GM12878 (cell line): Measurements from ENCODE around the gene DAO. TPM values are rescaled to one million over a fixed set of nuclear protein-coding genes. Genes with fewer than 3 reads are reported as not detected.

Source experiments
- ATAC-seq: fragments of 200-7000 bp; cut with Tn5 transposase; 3 replicates; pipeline ENCODE4 v1.9.1; 2020; ENCODE audit warnings: mild to moderate bottlenecking, moderate library complexity
- BruUV-seq: library from RNA; stranded (reverse); fragments of 400-500 nt; replicated peaks from 2 replicates; lab custom pipeline; 2021; lab: Mats Ljungman, UMichigan
- CTCF ChIA-PET: fragments of 300-600 bp; sonication (Branson Sonifier 250); formaldehyde crosslinking; extraction: SDS; loops from one replicate; lab custom pipeline; 2021; ENCODE audit warnings: inconsistent platforms; lab: Yijun Ruan, JAX
- POLR2A ChIA-PET: fragments of 350-600 bp; formaldehyde crosslinking; extraction: SDS; loops from one replicate; lab custom pipeline; 2021; ENCODE audit warnings: inconsistent platforms; lab: Charles Lee
- RAD21 ChIA-PET: fragments of 300-600 bp; sonication (Branson Sonifier 250); formaldehyde crosslinking; loops from one replicate; lab custom pipeline; 2023; ENCODE audit warnings: antibody characterized with exemption; ENCODE audit not compliant: unreplicated experiment; lab: Charles Lee
- SMC1A ChIA-PET: fragments of 300-600 bp; sonication (Branson Sonifier 250); formaldehyde crosslinking; loops from one replicate; lab custom pipeline; 2023; ENCODE audit not compliant: unreplicated experiment, uncharacterized antibody; lab: Charles Lee
- DNase-seq: peaks from one replicate; pipeline ENCODE4 v3.0.0-alpha.2; 2011; ENCODE audit warnings: low read depth, low spot score
- FAIRE-seq: peaks from 3 replicates; lab custom pipeline; 2011; peaks lifted over from hg19 to GRCh38; lab: Jason Lieb, UNC
- H2AFZ ChIP-seq: 2 replicates; pipeline ENCODE4 v1.6.0; 2011; ENCODE audit warnings: low read depth, low read length, control low read depth; ENCODE audit not compliant: control insufficient read depth
- H3K27ac ChIP-seq: 2 replicates; pipeline ENCODE4 v1.5.1; 2011; ENCODE audit warnings: control low read depth; ENCODE audit not compliant: control insufficient read depth, insufficient read depth
- H3K27me3 ChIP-seq, 2 experiments: replicated peaks in 1 of 2; 2 replicates each; pipeline versions ENCODE4 v1.6.0 to v1.6.1; 2011; ENCODE audit warnings: low read length in 1 of 2; ENCODE audit not compliant: control insufficient read depth in 2 of 2, insufficient read depth in 2 of 2
- H3K36me3 ChIP-seq, 2 experiments: 2 replicates each; pipeline ENCODE4 v1.5.1; 2011; ENCODE audit warnings: low read length in 1 of 2; ENCODE audit not compliant: control insufficient read depth in 2 of 2, insufficient read depth in 2 of 2
- H3K4me1 ChIP-seq: 2 replicates; pipeline ENCODE4 v1.6.1; 2011; ENCODE audit warnings: mild to moderate bottlenecking, low read length, moderate library complexity, mixed read lengths; ENCODE audit not compliant: control insufficient read depth, insufficient read depth
- H3K4me2 ChIP-seq: 2 replicates; pipeline ENCODE4 v1.6.0; 2011; ENCODE audit warnings: control low read depth; ENCODE audit not compliant: control insufficient read depth, insufficient read depth
- H3K4me3 ChIP-seq: fragments of 200-600 bp; sonication (generic); 2 replicates; pipeline ENCODE4 v1.5.1; 2016
- H3K79me2 ChIP-seq: 2 replicates; pipeline ENCODE4 v1.6.0; 2011; ENCODE audit warnings: low read length; ENCODE audit not compliant: control insufficient read depth, insufficient read depth
- H3K9ac ChIP-seq: 2 replicates; pipeline ENCODE4 v1.8.0; 2011; ENCODE audit warnings: low read length, control low read depth, mixed read lengths; ENCODE audit not compliant: control insufficient read depth, insufficient read depth
- H3K9me3 ChIP-seq: replicated peaks from 3 replicates; pipeline ENCODE4 v1.5.1; 2011; ENCODE audit warnings: mild to moderate bottlenecking, low read length; ENCODE audit not compliant: control insufficient read depth, insufficient read depth
- H4K20me1 ChIP-seq: 2 replicates; pipeline ENCODE4 v1.6.0; 2011; ENCODE audit not compliant: control insufficient read depth, insufficient read depth
- BACH1 ChIP-seq: fragments of 450-650 bp; IDR thresholded peaks from 2 replicates; pipeline ENCODE4 v1.6.1; 2017; ENCODE audit warnings: mild to moderate bottlenecking, borderline replicate concordance
- CHD2 ChIP-seq: IDR thresholded peaks from 2 replicates; pipeline ENCODE4 v1.6.1; 2011; ENCODE audit warnings: low read depth, low read length, improper control_type of control experiment, borderline replicate concordance
- CHD4 ChIP-seq: fragments of 200-600 bp; sonication (generic); IDR thresholded peaks from 2 replicates; pipeline ENCODE4 v1.6.1; 2016; ENCODE audit warnings: mild to moderate bottlenecking
- EP300 ChIP-seq, 2 experiments: fragments of 150-350 bp in 1 of 2; IDR thresholded peaks; 2 replicates each; pipeline ENCODE4 v1.6.1; 2011 to 2012; ENCODE audit warnings: low read depth in 2 of 2, low read length in 2 of 2, borderline replicate concordance in 1 of 2, improper control_type of control experiment in 1 of 2, inconsistent platforms in 1 of 2; ENCODE audit not compliant: control insufficient read depth in 1 of 2
- ETV6 ChIP-seq, 2 experiments: fragments of 450-650 bp in 1 of 2; IDR thresholded peaks in 1 of 2; conservative IDR thresholded peaks in 1 of 2; 2 replicates each; pipeline ENCODE4 v1.6.1; 2014; ENCODE audit warnings: antibody characterized with exemption in 1 of 2, borderline replicate concordance in 1 of 2, low read depth in 1 of 2, mild to moderate bottlenecking in 1 of 2, moderate library complexity in 1 of 2
- IRF4 ChIP-seq: IDR thresholded peaks from 2 replicates; pipeline ENCODE4 v1.6.1; 2011; ENCODE audit warnings: low read depth, low read length
- MEF2A ChIP-seq: IDR thresholded peaks from 2 replicates; pipeline ENCODE4 v1.6.1; 2011; ENCODE audit warnings: low read depth, mild to moderate bottlenecking, low read length, moderate library complexity; ENCODE audit not compliant: insufficient read depth
- SIN3A ChIP-seq: IDR thresholded peaks from 2 replicates; pipeline ENCODE4 v1.6.1; 2012; ENCODE audit warnings: low read depth, low read length, improper control_type of control experiment
- SPI1 ChIP-seq: IDR thresholded peaks from 2 replicates; pipeline ENCODE4 v1.6.1; 2011; ENCODE audit warnings: low read depth, mild to moderate bottlenecking, low read length, moderate library complexity, borderline replicate concordance; ENCODE audit not compliant: insufficient read depth
- SRF ChIP-seq, 2 experiments: IDR thresholded peaks; 2 replicates each; pipeline ENCODE4 v1.6.1; 2011; ENCODE audit warnings: low read depth in 2 of 2, low read length in 2 of 2, mild to moderate bottlenecking in 1 of 2, moderate library complexity in 1 of 2
- WGBS: methylation state at CpG from one replicate; pipeline ENCODE4 v1.1.6; 2016; ENCODE audit warnings: low lambda C conversion rate; ENCODE audit not compliant: insufficient replicate concordance, insufficient coverage; ENCODE audit errors: missing lambda C conversion rate; 5-methylcytosine and 5-hydroxymethylcytosine counted together
- in situ Hi-C: fragments of 300-500 bp; cut with MboI; formaldehyde crosslinking; loops from 9 replicates; pipeline ENCODE4 v1.14.3; 2018; ENCODE audit warnings: mixed read lengths
- intact Hi-C: fragments of 100-400 bp; cut with micrococcal nuclease; formaldehyde crosslinking; loops from one replicate; pipeline ENCODE4 v1.14.2; 2022; ENCODE audit not compliant: unreplicated experiment
- polyA plus RNA-seq, 11 experiments: library from polyadenylated mRNA; depleted of rRNA in 4 of 11; unstranded in 6 of 11; stranded (reverse) in 5 of 11; fragments of >200 nt; fragmentation: Nextera tagmentation in 4 of 11; fragmentation: Illumina TruSeq in 1 of 11; extraction: Ambion mirVana in 4 of 11; extraction: Trizol in 1 of 11; gene quantifications; 1 replicate in 1 of 11; 2 replicates in 10 of 11; pipeline versions ENCODE4 v1.2.1 to v1.2.3, GENCODE V29; 2011 to 2016; ENCODE audit warnings: inconsistent platforms in 2 of 11, missing spikeins in 2 of 11, low read depth in 1 of 11
- total RNA-seq, 4 experiments: library from RNA; depleted of rRNA in 3 of 4; stranded (reverse); fragments of >200 nt in 3 of 4; fragmentation: Illumina TruSeq in 1 of 4; extraction: Trizol in 1 of 4; gene quantifications; 2 replicates each; pipeline versions ENCODE4 v1.2.1 to v1.2.3, GENCODE V29; 2013 to 2021
- TF ChIP-seq, protein P1 (sequence below): IDR thresholded peaks from 2 replicates; pipeline ENCODE4 v1.6.1; 2012; ENCODE audit warnings: low read depth, low read length, improper control_type of control experiment

The DAO gene
- total and polyA plus RNA-seq, 10 of the 15 experiments (the other 5 are each of a cell fraction or from before 2014, with no cell fraction given) = 0.15 TPM; not detected in 9

- ChIA-PET RAD21 (interaction anchor here (0.7 kb wide), 1 partner anchor 109 kb away, joined by 3 read pairs; no protein-coding TSS in a partner anchor), CTCF (interaction anchor here (2.8 kb wide), 1 partner anchor 10 kb away, joined by 7 read pairs; no protein-coding TSS in a partner anchor), POLR2A (no interaction called here)
- no TSS peak for BruUV-seq
- DNase-seq (no peak), FAIRE-seq (no peak), ATAC-seq (no peak)
- 38% methylated on average over 3 of the region's 3 CpGs for WGBS
- no peaks in the 10 kb centered on the region for H3K27me3 ChIP-seq
- no peaks in the 10 kb centered on the region for H3K36me3 ChIP-seq
- no peaks in the 10 kb centered on the region for H3K9me3 ChIP-seq
- no peak overlapping the region for H3K4me2 ChIP-seq
- no peak overlapping the region for H3K4me3 ChIP-seq
- intact Hi-C loops = no loop called here
- TF ChIP-seq CHD2 (no peak), CHD4 (no peak), SIN3A (no peak)
- TF ChIP-seq, all 136 proteins: peak for 0
- SMC1A ChIA-PET = no interaction called here
- Histone ChIP-seq H4K20me1 (no peaks in the 10 kb centered on the region), H3K9ac (no peak overlapping the region), H3K79me2 (no peaks in the 10 kb centered on the region), H3K27ac (no peak overlapping the region), H3K4me1 (no peaks in the 10 kb centered on the region), H2AFZ (no peak overlapping the region)
- in situ Hi-C loops = no loop called here
Observed at GRCh38 chr12:108875682-108876361, 4.1 kb upstream of the DAO start.

DNA sequence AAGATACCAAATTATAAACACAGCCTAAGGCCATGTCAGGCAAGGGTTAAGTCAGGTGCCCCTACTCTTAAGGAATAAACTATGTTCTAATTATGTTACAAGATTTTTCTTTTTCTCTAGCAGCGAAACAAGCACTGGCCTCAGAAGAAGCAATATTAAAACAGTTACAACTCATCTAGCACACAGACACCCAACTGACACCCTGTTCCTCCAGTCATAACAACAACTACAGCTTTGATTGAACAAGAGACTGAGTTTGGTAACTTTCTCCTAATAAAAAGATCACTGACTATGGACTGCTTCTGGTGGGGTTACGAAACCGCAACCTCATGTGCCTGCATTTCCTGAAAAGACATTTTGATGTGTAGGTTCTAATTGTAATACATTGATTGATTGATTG, 3.3 kb upstream of the DAO start:
- ChIA-PET CTCF (interaction anchor here (1.2 kb wide), 1 partner anchor 74 kb away, joined by 3 read pairs; no protein-coding TSS in a partner anchor), RAD21 (no interaction called here), POLR2A (no interaction called here), SMC1A (no interaction called here)
- ATAC-seq (no peak), DNase-seq (no peak), FAIRE-seq (no peak)
- intact Hi-C loops = no loop called here
- Histone ChIP-seq H2AFZ (no peak overlapping the region), H3K9ac (no peak overlapping the region), H3K27me3 (no peaks in the 10 kb centered on the region), H4K20me1 (no peaks in the 10 kb centered on the region), H3K36me3 (no peaks in the 10 kb centered on the region), H3K9me3 (no peaks in the 10 kb centered on the region), H3K79me2 (no peaks in the 10 kb centered on the region), H3K27ac (no peak overlapping the region), H3K4me2 (no peak overlapping the region), H3K4me1 (no peaks in the 10 kb centered on the region), H3K4me3 (no peak overlapping the region)
- BruUV-seq = no TSS peak
- TF ChIP-seq MEF2A = no peak
- no peak for TF ChIP-seq ETV6 (conservative IDR thresholded peaks at IDR 0.05 in 1 of 2, IDR thresholded peaks at IDR 0.05 in 1 of 2; ENCODE audit: borderline replicate concordance in 1 of 2, low read depth in 1 of 2)
- TF ChIP-seq, protein P1, sequence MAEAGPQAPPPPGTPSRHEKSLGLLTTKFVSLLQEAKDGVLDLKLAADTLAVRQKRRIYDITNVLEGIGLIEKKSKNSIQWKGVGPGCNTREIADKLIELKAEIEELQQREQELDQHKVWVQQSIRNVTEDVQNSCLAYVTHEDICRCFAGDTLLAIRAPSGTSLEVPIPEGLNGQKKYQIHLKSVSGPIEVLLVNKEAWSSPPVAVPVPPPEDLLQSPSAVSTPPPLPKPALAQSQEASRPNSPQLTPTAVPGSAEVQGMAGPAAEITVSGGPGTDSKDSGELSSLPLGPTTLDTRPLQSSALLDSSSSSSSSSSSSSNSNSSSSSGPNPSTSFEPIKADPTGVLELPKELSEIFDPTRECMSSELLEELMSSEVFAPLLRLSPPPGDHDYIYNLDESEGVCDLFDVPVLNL = no peak
- TF ChIP-seq BACH1 = no peak
- no peak for TF ChIP-seq EP300 (IDR thresholded peaks at IDR 0.05; ENCODE audit: borderline replicate concordance in 1 of 2, control insufficient read depth in 1 of 2, low read depth in 2 of 2, low read length in 2 of 2)
- TF ChIP-seq SPI1 = no peak
- TF ChIP-seq SRF (IDR thresholded peaks at IDR 0.05; ENCODE audit: low read depth in 2 of 2, low read length in 2 of 2) = no peak
- TF ChIP-seq IRF4 = no peak
- 24% methylated on average over 3 of the region's 3 CpGs for WGBS
- in situ Hi-C loops = no loop called here
